Upper lobe of left lung (tissue), 4 donors: Measurements from ENCODE around the gene ABCG1.

Experiments
- POLR2A ChIP-seq, 4 donors: fragments of 450-650 bp; IDR thresholded peaks; one replicate each; pipeline ENCODE4 v1.5.1; 2016 to 2017; ENCODE audit warnings: antibody characterized with exemption in 4 of 4, mild to moderate bottlenecking in 2 of 4
- TF ChIP-seq, protein P1 (sequence below), 6 experiments: fragments of 450-650 bp in 4 of 6; fragments of 200-600 bp in 2 of 6; sonication (generic) in 2 of 6; IDR thresholded peaks; one replicate each; pipeline ENCODE4 v1.5.1; 2016 to 2019; ENCODE audit warnings: antibody characterized with exemption in 6 of 6

- no peak for TF ChIP-seq POLR2A (IDR thresholded peaks at IDR 0.05)
- TF ChIP-seq, protein P1, sequence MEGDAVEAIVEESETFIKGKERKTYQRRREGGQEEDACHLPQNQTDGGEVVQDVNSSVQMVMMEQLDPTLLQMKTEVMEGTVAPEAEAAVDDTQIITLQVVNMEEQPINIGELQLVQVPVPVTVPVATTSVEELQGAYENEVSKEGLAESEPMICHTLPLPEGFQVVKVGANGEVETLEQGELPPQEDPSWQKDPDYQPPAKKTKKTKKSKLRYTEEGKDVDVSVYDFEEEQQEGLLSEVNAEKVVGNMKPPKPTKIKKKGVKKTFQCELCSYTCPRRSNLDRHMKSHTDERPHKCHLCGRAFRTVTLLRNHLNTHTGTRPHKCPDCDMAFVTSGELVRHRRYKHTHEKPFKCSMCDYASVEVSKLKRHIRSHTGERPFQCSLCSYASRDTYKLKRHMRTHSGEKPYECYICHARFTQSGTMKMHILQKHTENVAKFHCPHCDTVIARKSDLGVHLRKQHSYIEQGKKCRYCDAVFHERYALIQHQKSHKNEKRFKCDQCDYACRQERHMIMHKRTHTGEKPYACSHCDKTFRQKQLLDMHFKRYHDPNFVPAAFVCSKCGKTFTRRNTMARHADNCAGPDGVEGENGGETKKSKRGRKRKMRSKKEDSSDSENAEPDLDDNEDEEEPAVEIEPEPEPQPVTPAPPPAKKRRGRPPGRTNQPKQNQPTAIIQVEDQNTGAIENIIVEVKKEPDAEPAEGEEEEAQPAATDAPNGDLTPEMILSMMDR (IDR thresholded peaks at IDR 0.05) = no peak
Measured at GRCh38 chr21:42188663-42189062, 30.3 kb upstream of the ABCG1 start.
